ENCODE results near the gene ULK2.

The ULK2 gene

GRCh38 chr17:19747159-19747719, 120.5 kb downstream of the ULK2 start:
- Histone ChIP-seq H4K91ac (ENCODE audit: low read length) (no peak overlapping the region), H3K9me3 (ENCODE audit: control insufficient read depth, low read length) (no peaks in the 10 kb centered on the region), H3K14ac (ENCODE audit: low read length in 2 of 2) (no peak overlapping the region), H3K36me3 (ENCODE audit: control insufficient read depth in 1 of 2, insufficient read depth in 2 of 2, low read depth in 1 of 2, low read length in 2 of 2) (no peaks in the 10 kb centered on the region), H2AK5ac (ENCODE audit: low read length, severe bottlenecking) (no peak overlapping the region), H3K27ac (ENCODE audit: low read length, poor library complexity, severe bottlenecking) (no peak overlapping the region), H3K4me2 (ENCODE audit: low read length, poor library complexity, severe bottlenecking) (no peak overlapping the region), H2BK12ac (ENCODE audit: low read length in 2 of 2) (no peak overlapping the region), H2BK5ac (ENCODE audit: low read depth, low read length, poor library complexity, severe bottlenecking) (no peak overlapping the region), H4K8ac (ENCODE audit: low read length) (no peak overlapping the region), H2AFZ (ENCODE audit: low read depth, low read length) (no peak overlapping the region), H3K9ac (ENCODE audit: low read length) (no peak overlapping the region), H3K27me3 (ENCODE audit: control insufficient read depth in 1 of 2, insufficient read depth in 1 of 2, low read length in 2 of 2) (peaks cover 3 to 34% of the 10 kb centered on the region in 2 experiments), H3K4ac (ENCODE audit: low read depth in 1 of 2, low read length in 2 of 2) (no peak overlapping the region), H3K23ac (ENCODE audit: low read length in 2 of 2) (no peak overlapping the region), H2BK15ac (ENCODE audit: low read depth, poor library complexity, severe bottlenecking) (no peak overlapping the region), H3K4me1 (ENCODE audit: control insufficient read depth, insufficient read depth, low read depth, low read length) (peaks cover 17% of the 10 kb centered on the region), H3K18ac (ENCODE audit: low read depth in 1 of 2, low read length in 2 of 2) (no peak overlapping the region), H3K79me1 (replicated peaks; ENCODE audit: low read length, poor library complexity, severe bottlenecking) (no peaks in the 10 kb centered on the region), H3K4me3 (ENCODE audit: insufficient read depth in 1 of 2, low read depth in 1 of 2, low read length in 2 of 2) (no peak overlapping the region), H2BK120ac (ENCODE audit: low read depth, low read length) (no peak overlapping the region)
- 92% methylated on average over 13 of the region's 13 CpGs for WGBS
- no peak for DNase-seq

- 96% methylated on average over 19 of the region's 20 CpGs for WGBS
- H3K23ac ChIP-seq (ENCODE audit: low read length in 2 of 2), result no peak overlapping the region
Measured at GRCh38 chr17:19746517-19746916, 121.2 kb downstream of the ULK2 start.

GRCh38 chr17:19744922-19745757, 122.6 kb downstream of the ULK2 start:
- Histone ChIP-seq H3K4ac (ENCODE audit: low read depth in 1 of 2, low read length in 2 of 2) (no peak overlapping the region), H3K18ac (ENCODE audit: low read depth in 1 of 2, low read length in 2 of 2) (no peak overlapping the region), H2BK12ac (ENCODE audit: low read length in 2 of 2) (no peak overlapping the region), H2AK5ac (ENCODE audit: low read length, severe bottlenecking) (no peak overlapping the region), H3K27me3 (ENCODE audit: control insufficient read depth in 1 of 2, insufficient read depth in 1 of 2, low read length in 2 of 2) (peaks cover 8 to 34% of the 10 kb centered on the region in 2 experiments), H3K9me3 (ENCODE audit: control insufficient read depth, low read length) (no peaks in the 10 kb centered on the region), H2BK5ac (ENCODE audit: low read depth, low read length, poor library complexity, severe bottlenecking) (no peak overlapping the region), H3K14ac (ENCODE audit: low read length in 2 of 2) (no peak overlapping the region), H2BK120ac (ENCODE audit: low read depth, low read length) (no peak overlapping the region), H3K4me1 (ENCODE audit: control insufficient read depth, insufficient read depth, low read depth, low read length) (peaks cover 14% of the 10 kb centered on the region), H3K27ac (ENCODE audit: low read length, poor library complexity, severe bottlenecking) (no peak overlapping the region), H3K79me1 (replicated peaks; ENCODE audit: low read length, poor library complexity, severe bottlenecking) (no peaks in the 10 kb centered on the region), H3K36me3 (ENCODE audit: control insufficient read depth in 1 of 2, insufficient read depth in 2 of 2, low read depth in 1 of 2, low read length in 2 of 2) (no peaks in the 10 kb centered on the region), H3K23ac (ENCODE audit: low read length in 2 of 2) (no peak overlapping the region), H3K4me2 (ENCODE audit: low read length, poor library complexity, severe bottlenecking) (peak overlapping the region; percentile 76), H2AFZ (ENCODE audit: low read depth, low read length) (no peak overlapping the region), H4K91ac (ENCODE audit: low read length) (no peak overlapping the region), H2BK15ac (ENCODE audit: low read depth, poor library complexity, severe bottlenecking) (no peak overlapping the region), H3K9ac (ENCODE audit: low read length) (peak overlapping the region; percentile 43), H4K8ac (ENCODE audit: low read length) (no peak overlapping the region), H3K4me3 (ENCODE audit: insufficient read depth in 1 of 2, low read depth in 1 of 2, low read length in 2 of 2) (peak overlapping the region; percentile 30 to 64)
- WGBS, result 32% methylated on average over 50 of the region's 50 CpGs
- peak; percentile 66 for DNase-seq

More at GRCh38 chr17:19746517-19746916, 121.2 kb downstream of the ULK2 start:
- no peak for DNase-seq
- no peak overlapping the region for H2AK5ac ChIP-seq (ENCODE audit: low read length, severe bottlenecking)
- peaks cover 3 to 34% of the 10 kb centered on the region in 2 experiments for H3K27me3 ChIP-seq (ENCODE audit: control insufficient read depth in 1 of 2, insufficient read depth in 1 of 2, low read length in 2 of 2)
- no peak overlapping the region for H2BK120ac ChIP-seq (ENCODE audit: low read depth, low read length)
- H3K9ac ChIP-seq (ENCODE audit: low read length), result no peak overlapping the region
- H4K91ac ChIP-seq (ENCODE audit: low read length), result peak overlapping the region; percentile 61
- H3K36me3 ChIP-seq (ENCODE audit: control insufficient read depth in 1 of 2, insufficient read depth in 2 of 2, low read depth in 1 of 2, low read length in 2 of 2), result no peaks in the 10 kb centered on the region
- no peak overlapping the region for H3K27ac ChIP-seq (ENCODE audit: low read length, poor library complexity, severe bottlenecking)
- no peak overlapping the region for H2BK5ac ChIP-seq (ENCODE audit: low read depth, low read length, poor library complexity, severe bottlenecking)
- no peaks in the 10 kb centered on the region for H3K9me3 ChIP-seq (ENCODE audit: control insufficient read depth, low read length)
- no peak overlapping the region for H2AFZ ChIP-seq (ENCODE audit: low read depth, low read length)
- H3K4me3 ChIP-seq (ENCODE audit: insufficient read depth in 1 of 2, low read depth in 1 of 2, low read length in 2 of 2), result peak overlapping the region in 1 of 2 experiments; percentile 14
- H3K4me2 ChIP-seq (ENCODE audit: low read length, poor library complexity, severe bottlenecking), result no peak overlapping the region
- H4K8ac ChIP-seq (ENCODE audit: low read length), result no peak overlapping the region
- H2BK15ac ChIP-seq (ENCODE audit: low read depth, poor library complexity, severe bottlenecking), result no peak overlapping the region
- no peak overlapping the region for H3K4ac ChIP-seq (ENCODE audit: low read depth in 1 of 2, low read length in 2 of 2)
- H3K4me1 ChIP-seq (ENCODE audit: control insufficient read depth, insufficient read depth, low read depth, low read length), result peaks cover 17% of the 10 kb centered on the region
- no peaks in the 10 kb centered on the region for H3K79me1 ChIP-seq (replicated peaks; ENCODE audit: low read length, poor library complexity, severe bottlenecking)
- H2BK12ac ChIP-seq (ENCODE audit: low read length in 2 of 2), result no peak overlapping the region
- H3K18ac ChIP-seq (ENCODE audit: low read depth in 1 of 2, low read length in 2 of 2), result no peak overlapping the region
- peak overlapping the region in 1 of 2 experiments; percentile 86 for H3K14ac ChIP-seq (ENCODE audit: low read length in 2 of 2)

GRCh38 chr17:19744492-19744891, 123.2 kb downstream of the ULK2 start:
- no peak overlapping the region for H2AK5ac ChIP-seq (ENCODE audit: low read length, severe bottlenecking)
- WGBS, result 22% methylated on average over 15 of the region's 26 CpGs
- no peak for DNase-seq

More at GRCh38 chr17:19744492-19744891, 123.2 kb downstream of the ULK2 start:
- Histone ChIP-seq H3K9ac (ENCODE audit: low read length) (no peak overlapping the region), H4K91ac (ENCODE audit: low read length) (no peak overlapping the region), H3K18ac (ENCODE audit: low read depth in 1 of 2, low read length in 2 of 2) (no peak overlapping the region), H2BK15ac (ENCODE audit: low read depth, poor library complexity, severe bottlenecking) (no peak overlapping the region), H2BK5ac (ENCODE audit: low read depth, low read length, poor library complexity, severe bottlenecking) (no peak overlapping the region), H3K36me3 (ENCODE audit: control insufficient read depth in 1 of 2, insufficient read depth in 2 of 2, low read depth in 1 of 2, low read length in 2 of 2) (no peaks in the 10 kb centered on the region), H3K14ac (ENCODE audit: low read length in 2 of 2) (no peak overlapping the region), H3K9me3 (ENCODE audit: control insufficient read depth, low read length) (no peaks in the 10 kb centered on the region), H3K27me3 (ENCODE audit: control insufficient read depth in 1 of 2, insufficient read depth in 1 of 2, low read length in 2 of 2) (peaks cover 11 to 34% of the 10 kb centered on the region in 2 experiments), H3K4ac (ENCODE audit: low read depth in 1 of 2, low read length in 2 of 2) (no peak overlapping the region), H3K4me2 (ENCODE audit: low read length, poor library complexity, severe bottlenecking) (peak overlapping the region; percentile 92), H2BK12ac (ENCODE audit: low read length in 2 of 2) (peak overlapping the region in 1 of 2 experiments; percentile 31), H4K8ac (ENCODE audit: low read length) (peak overlapping the region; percentile 21), H3K4me1 (ENCODE audit: control insufficient read depth, insufficient read depth, low read depth, low read length) (peaks cover 14% of the 10 kb centered on the region), H2AFZ (ENCODE audit: low read depth, low read length) (peak overlapping the region; percentile 73), H3K4me3 (ENCODE audit: insufficient read depth in 1 of 2, low read depth in 1 of 2, low read length in 2 of 2) (peak overlapping the region; percentile 30 to 58), H2BK120ac (ENCODE audit: low read depth, low read length) (no peak overlapping the region), H3K27ac (ENCODE audit: low read length, poor library complexity, severe bottlenecking) (no peak overlapping the region), H3K23ac (ENCODE audit: low read length in 2 of 2) (peak overlapping the region in 1 of 2 experiments; percentile 79), H3K79me1 (replicated peaks; ENCODE audit: low read length, poor library complexity, severe bottlenecking) (no peaks in the 10 kb centered on the region)

All from mesenchymal stem cell (in vitro differentiated cells and primary cell).